ENCODE measurements around the gene PPT2. TPM values are rescaled to one million over a fixed set of nuclear protein-coding genes. Genes with fewer than 3 reads are reported as not detected.
"Not testable (repeated sequence)": the region's sequence is repeated elsewhere in the genome, so short reads cannot be mapped to it uniquely, and the experiment has no call there.

Gene PPT2
- total RNA-seq, 1 experiment from 2014 or later, result 38.2 TPM

GRCh38 chr6:32140420-32141046 lies 13.4 kb upstream of the PPT2 start:
- TF ChIP-seq EZH2 (IDR thresholded peaks at IDR 0.05; ENCODE audit: low read depth), result no peak
- TF ChIP-seq CTCF (conservative IDR thresholded peaks at IDR 0.05), result no peak
- no peaks in the 10 kb centered on the region for H4K20me1 ChIP-seq (ENCODE audit: insufficient read depth)
- no peaks in the 10 kb centered on the region for H3K9me3 ChIP-seq (ENCODE audit: insufficient read depth, low read depth)
- no peak overlapping the region for H3K4me2 ChIP-seq
- H3K4me1 ChIP-seq (replicated peaks; ENCODE audit: insufficient read depth), result peaks cover 19% of the 10 kb centered on the region
- no peaks in the 10 kb centered on the region for H3K27me3 ChIP-seq (ENCODE audit: insufficient read depth, low read depth)
- intact Hi-C loops (cut with micrococcal nuclease; ENCODE audit: unreplicated experiment), result no loop called here
- no peaks in the 10 kb centered on the region for H3K36me3 ChIP-seq (ENCODE audit: low read depth)
- ChIA-PET CTCF (interaction anchor here (0.6 kb wide), 1 partner anchor 471 kb away, joined by 13 read pairs; no protein-coding TSS in a partner anchor), POLR2A (ENCODE audit: unreplicated experiment) (no interaction called here)
- no TSS peak for BruUV-seq (replicated peaks)
- H3K4me3 ChIP-seq, result no peak overlapping the region
- no peak overlapping the region for H3K27ac ChIP-seq
- no peak overlapping the region for H2AFZ ChIP-seq
- no peaks in the 10 kb centered on the region for H3K79me2 ChIP-seq (ENCODE audit: low read depth)
- peaks cover 16% of the 10 kb centered on the region; the same call in 1 of the 2 replicates for H3F3A ChIP-seq (ENCODE audit: insufficient read depth, low read depth)
- DNase-seq, result no peak
- no peaks in the 10 kb centered on the region for H3K9me2 ChIP-seq (ENCODE audit: insufficient read depth)

- H2AFZ ChIP-seq, result peak overlapping the region; percentile 76
- not testable (repeated sequence) for H4K20me1 ChIP-seq (ENCODE audit: insufficient read depth); H3K79me2 ChIP-seq (ENCODE audit: low read depth); H3K27me3 ChIP-seq (ENCODE audit: insufficient read depth, low read depth); H3K36me3 ChIP-seq (ENCODE audit: low read depth); H3K9me2 ChIP-seq (ENCODE audit: insufficient read depth); H3K9me3 ChIP-seq (ENCODE audit: insufficient read depth, low read depth); BruUV-seq (replicated peaks); H3K4me3 ChIP-seq
- DNase-seq, result peak; percentile 52 to 70
- H3F3A ChIP-seq (ENCODE audit: insufficient read depth, low read depth), result peaks cover 32% of the 10 kb centered on the region; the same call in 1 of the 2 replicates
- ChIA-PET POLR2A (ENCODE audit: unreplicated experiment) (interaction anchor here (0.5 to 1.1 kb wide), 3 partner anchors 9 to 44 kb away, joined by 3 to 12 read pairs (median 4); no protein-coding TSS in a partner anchor), CTCF (interaction anchor here (0.7 kb wide), 1 partner anchor 35 kb away, joined by 3 read pairs; no protein-coding TSS in a partner anchor)
- H3K4me1 ChIP-seq (replicated peaks; ENCODE audit: insufficient read depth), result peaks cover 32% of the 10 kb centered on the region
- peak overlapping the region; percentile 35 for H3K4me2 ChIP-seq
- H3K27ac ChIP-seq, result peak overlapping the region; percentile 66
- intact Hi-C loops (cut with micrococcal nuclease; ENCODE audit: unreplicated experiment), result loop anchor here (1.0 kb wide), 1 partner anchor 14 kb away; the partner anchor contains the start of gene FKBPL
These were observed 9.7 kb upstream of the PPT2 start for GRCh38 chr6:32144238-32144637.

GRCh38 chr6:32146287-32146686 lies 7.7 kb upstream of the PPT2 start:
- H2AFZ ChIP-seq, result peak overlapping the region; percentile 47
- CTCF ChIA-PET, result no interaction called here
- no peaks in the 10 kb centered on the region for H4K20me1 ChIP-seq (ENCODE audit: insufficient read depth)
- POLR2A ChIA-PET (ENCODE audit: unreplicated experiment), result interaction anchor here (0.5 to 0.6 kb wide), 2 partner anchors 8 to 12 kb away, joined by 4 to 6 read pairs; no protein-coding TSS in a partner anchor
- H3K4me2 ChIP-seq, result peak overlapping the region; percentile 48
- H3K4me3 ChIP-seq, result peak overlapping the region; percentile 11; the same call in 1 of the 2 replicates
- intact Hi-C loops (cut with micrococcal nuclease; ENCODE audit: unreplicated experiment), result no loop called here
- no peaks in the 10 kb centered on the region for H3K27me3 ChIP-seq (ENCODE audit: insufficient read depth, low read depth)
- no TSS peak for BruUV-seq (replicated peaks)
- H3K36me3 ChIP-seq (ENCODE audit: low read depth), result no peaks in the 10 kb centered on the region
- TF ChIP-seq CTCF (conservative IDR thresholded peaks at IDR 0.05) (no peak), EZH2 (IDR thresholded peaks at IDR 0.05; ENCODE audit: low read depth) (no peak)
- peaks cover 32% of the 10 kb centered on the region for H3K4me1 ChIP-seq (replicated peaks; ENCODE audit: insufficient read depth)
- H3K9me3 ChIP-seq (ENCODE audit: insufficient read depth, low read depth), result no peaks in the 10 kb centered on the region
- H3K9me2 ChIP-seq (ENCODE audit: insufficient read depth), result no peaks in the 10 kb centered on the region
- DNase-seq, result no peak
- H3F3A ChIP-seq (ENCODE audit: insufficient read depth, low read depth), result peaks cover 32% of the 10 kb centered on the region; the same call in 1 of the 2 replicates
- H3K27ac ChIP-seq, result peak overlapping the region; percentile 82
- no peaks in the 10 kb centered on the region for H3K79me2 ChIP-seq (ENCODE audit: low read depth)

Data from PC-9 (cell line).